Measurements from ENCODE around the gene QKI.

- no peak for TF ChIP-seq CTCF (IDR thresholded peaks at IDR 0.05; ENCODE audit: extremely low read depth in 1 of 2, insufficient read depth in 1 of 2, low read depth in 1 of 2, low read length in 2 of 2)
- no peak for TF ChIP-seq POLR2AphosphoS5 (IDR thresholded peaks at IDR 0.05; ENCODE audit: insufficient read depth, low read depth, low read length)
- no peak for TF ChIP-seq EZH2 (IDR thresholded peaks at IDR 0.05; ENCODE audit: borderline replicate concordance, low read depth, low read length, severe bottlenecking)
These were observed 43.4 kb downstream of the QKI start for GRCh38 chr6:163457637-163458561.

All from endothelial cell of umbilical vein (primary cell).